Astrocyte (in vitro differentiated cells and primary cell): Measurements from ENCODE around the gene CADM1. TPM values are rescaled to one million over a fixed set of nuclear protein-coding genes. Genes with fewer than 3 reads are reported as not detected.

Experiments
- DNase-seq: peaks from one replicate; pipeline ENCODE4 v3.0.0-alpha.2; 2010; ENCODE audit warnings: low read depth
- FAIRE-seq: peaks from 2 replicates; lab custom pipeline; 2011; peaks lifted over from hg19 to GRCh38; lab: Jason Lieb, UNC
- H2AFZ ChIP-seq: 2 replicates; pipeline ENCODE4 v1.6.0; 2012; ENCODE audit warnings: low read depth, low read length, inconsistent platforms
- H3K27ac ChIP-seq: 2 replicates; pipeline ENCODE4 v1.5.1; 2011; ENCODE audit warnings: low read depth, low read length, inconsistent platforms
- H3K27me3 ChIP-seq: 2 replicates; pipeline ENCODE4 v1.6.0; 2011; ENCODE audit warnings: low read length, inconsistent platforms; ENCODE audit not compliant: insufficient read depth
- H3K36me3 ChIP-seq: 2 replicates; pipeline ENCODE4 v1.5.1; 2011; ENCODE audit warnings: low read length, inconsistent platforms; ENCODE audit not compliant: insufficient read depth
- H3K4me1 ChIP-seq: 2 replicates; pipeline ENCODE4 v1.5.1; 2011; ENCODE audit warnings: low read length, inconsistent platforms; ENCODE audit not compliant: insufficient read depth
- H3K4me2 ChIP-seq: 2 replicates; pipeline ENCODE4 v1.6.0; 2012; ENCODE audit warnings: low read length, inconsistent platforms
- H3K4me3 ChIP-seq: 2 replicates; pipeline ENCODE4 v1.5.1; 2011; ENCODE audit warnings: low read depth, mild to moderate bottlenecking, low read length, inconsistent platforms; ENCODE audit not compliant: insufficient read depth
- H3K79me2 ChIP-seq: 2 replicates; pipeline ENCODE4 v1.6.0; 2012; ENCODE audit warnings: mild to moderate bottlenecking, low read length, inconsistent platforms; ENCODE audit not compliant: insufficient read depth
- H3K9ac ChIP-seq: 2 replicates; pipeline ENCODE4 v1.6.0; 2012; ENCODE audit warnings: mild to moderate bottlenecking, low read length, inconsistent platforms
- H3K9me3 ChIP-seq: 2 replicates; pipeline ENCODE4 v1.5.1; 2012; ENCODE audit warnings: low read depth, mild to moderate bottlenecking, low read length, inconsistent platforms; ENCODE audit not compliant: insufficient read depth
- H4K20me1 ChIP-seq: 2 replicates; pipeline ENCODE4 v1.6.0; 2012; ENCODE audit warnings: low read length, inconsistent platforms; ENCODE audit not compliant: insufficient read depth
- H3K27ac Mint-ChIP-seq: one replicate; pipeline ENCODE4 v1.8.0; 2021; ENCODE audit warnings: mild to moderate bottlenecking, mixed read lengths; ENCODE audit not compliant: unreplicated experiment
- H3K27me3 Mint-ChIP-seq: one replicate; pipeline ENCODE4 v1.8.0; 2021; ENCODE audit warnings: low read depth, mixed read lengths; ENCODE audit not compliant: unreplicated experiment
- H3K36me3 Mint-ChIP-seq: one replicate; pipeline ENCODE4 v1.8.0; 2021; ENCODE audit warnings: low read depth, mixed read lengths; ENCODE audit not compliant: unreplicated experiment
- H3K4me1 Mint-ChIP-seq: one replicate; pipeline ENCODE4 v1.8.0; 2021; ENCODE audit warnings: low read depth, mixed read lengths; ENCODE audit not compliant: unreplicated experiment
- H3K4me3 Mint-ChIP-seq: one replicate; pipeline ENCODE4 v1.8.0; 2021; ENCODE audit warnings: mild to moderate bottlenecking, moderate library complexity, mixed read lengths; ENCODE audit not compliant: unreplicated experiment
- H3K9me3 Mint-ChIP-seq: one replicate; pipeline ENCODE4 v1.8.0; 2021; ENCODE audit warnings: mild to moderate bottlenecking, mixed read lengths; ENCODE audit not compliant: unreplicated experiment
- EZH2 ChIP-seq: IDR thresholded peaks from 2 replicates; pipeline ENCODE4 v1.6.1; 2012; ENCODE audit warnings: mild to moderate bottlenecking, low read length, inconsistent platforms; ENCODE audit not compliant: insufficient read depth
- total RNA-seq: library from RNA; stranded (reverse); gene quantifications from 2 replicates; pipeline ENCODE4 v1.2.1, GENCODE V29; 2021
- TF ChIP-seq, protein P1 (sequence below): IDR thresholded peaks from 2 replicates; pipeline ENCODE4 v1.5.1; 2011; ENCODE audit warnings: low read depth, mild to moderate bottlenecking, inconsistent platforms, low read length, moderate library complexity; ENCODE audit not compliant: insufficient read depth

Gene CADM1
- total RNA-seq, 1 donor from 2014 or later: 414 TPM

DNA sequence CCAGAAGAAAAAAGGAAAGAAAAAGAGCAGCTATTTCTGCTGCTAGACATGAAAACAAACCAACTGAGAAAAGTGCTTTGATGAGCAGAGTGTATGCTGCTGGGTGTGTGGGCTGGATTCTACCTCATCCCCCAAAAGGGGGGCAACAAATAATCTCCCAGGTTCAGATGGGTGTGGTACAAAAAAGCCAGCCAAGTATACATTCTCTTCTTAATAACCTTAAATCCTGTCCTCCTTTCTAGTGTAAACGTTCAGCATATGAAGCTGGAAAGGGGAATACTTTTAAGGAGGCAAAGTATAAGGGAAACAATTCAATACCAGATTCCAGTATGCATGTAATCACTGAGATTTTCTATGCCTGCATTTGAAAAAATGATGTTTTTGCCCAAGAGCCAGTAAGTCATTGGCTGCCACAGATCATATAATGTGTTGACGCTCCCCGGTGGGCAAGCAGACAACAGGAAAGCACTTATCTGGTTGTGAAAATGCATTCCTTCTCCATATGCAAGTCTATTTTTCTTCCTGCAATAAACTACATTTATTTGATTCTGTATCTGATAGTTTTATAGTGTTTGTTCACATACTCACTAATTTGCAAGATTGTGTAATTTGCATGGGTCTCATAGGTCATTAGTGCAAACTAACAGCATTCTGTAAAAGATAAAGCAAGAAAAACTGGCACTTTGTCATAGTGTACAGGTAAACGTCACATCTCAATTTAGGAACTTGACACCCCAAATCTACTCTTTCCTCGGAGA is 201.1 kb downstream of the CADM1 start:
- no peaks in the 10 kb centered on the region for H3K36me3 Mint-ChIP-seq
- FAIRE-seq: no peak
- Histone ChIP-seq H3K4me1 (peaks cover 16% of the 10 kb centered on the region), H3K9ac (no peak overlapping the region), H3K27ac (no peak overlapping the region), H4K20me1 (no peaks in the 10 kb centered on the region), H2AFZ (no peak overlapping the region), H3K79me2 (no peaks in the 10 kb centered on the region), H3K4me3 (no peak overlapping the region), H3K27me3 (no peaks in the 10 kb centered on the region), H3K4me2 (no peak overlapping the region), H3K9me3 (no peaks in the 10 kb centered on the region), H3K36me3 (no peaks in the 10 kb centered on the region)
- H3K4me3 Mint-ChIP-seq: no peak overlapping the region
- H3K27ac Mint-ChIP-seq: no peak overlapping the region
- TF ChIP-seq, protein P1, sequence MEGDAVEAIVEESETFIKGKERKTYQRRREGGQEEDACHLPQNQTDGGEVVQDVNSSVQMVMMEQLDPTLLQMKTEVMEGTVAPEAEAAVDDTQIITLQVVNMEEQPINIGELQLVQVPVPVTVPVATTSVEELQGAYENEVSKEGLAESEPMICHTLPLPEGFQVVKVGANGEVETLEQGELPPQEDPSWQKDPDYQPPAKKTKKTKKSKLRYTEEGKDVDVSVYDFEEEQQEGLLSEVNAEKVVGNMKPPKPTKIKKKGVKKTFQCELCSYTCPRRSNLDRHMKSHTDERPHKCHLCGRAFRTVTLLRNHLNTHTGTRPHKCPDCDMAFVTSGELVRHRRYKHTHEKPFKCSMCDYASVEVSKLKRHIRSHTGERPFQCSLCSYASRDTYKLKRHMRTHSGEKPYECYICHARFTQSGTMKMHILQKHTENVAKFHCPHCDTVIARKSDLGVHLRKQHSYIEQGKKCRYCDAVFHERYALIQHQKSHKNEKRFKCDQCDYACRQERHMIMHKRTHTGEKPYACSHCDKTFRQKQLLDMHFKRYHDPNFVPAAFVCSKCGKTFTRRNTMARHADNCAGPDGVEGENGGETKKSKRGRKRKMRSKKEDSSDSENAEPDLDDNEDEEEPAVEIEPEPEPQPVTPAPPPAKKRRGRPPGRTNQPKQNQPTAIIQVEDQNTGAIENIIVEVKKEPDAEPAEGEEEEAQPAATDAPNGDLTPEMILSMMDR: no peak
- TF ChIP-seq EZH2: no peak
- H3K9me3 Mint-ChIP-seq: no peaks in the 10 kb centered on the region
- peaks cover 46% of the 10 kb centered on the region for H3K4me1 Mint-ChIP-seq
- no peaks in the 10 kb centered on the region for H3K27me3 Mint-ChIP-seq
- no peak for DNase-seq

DNA sequence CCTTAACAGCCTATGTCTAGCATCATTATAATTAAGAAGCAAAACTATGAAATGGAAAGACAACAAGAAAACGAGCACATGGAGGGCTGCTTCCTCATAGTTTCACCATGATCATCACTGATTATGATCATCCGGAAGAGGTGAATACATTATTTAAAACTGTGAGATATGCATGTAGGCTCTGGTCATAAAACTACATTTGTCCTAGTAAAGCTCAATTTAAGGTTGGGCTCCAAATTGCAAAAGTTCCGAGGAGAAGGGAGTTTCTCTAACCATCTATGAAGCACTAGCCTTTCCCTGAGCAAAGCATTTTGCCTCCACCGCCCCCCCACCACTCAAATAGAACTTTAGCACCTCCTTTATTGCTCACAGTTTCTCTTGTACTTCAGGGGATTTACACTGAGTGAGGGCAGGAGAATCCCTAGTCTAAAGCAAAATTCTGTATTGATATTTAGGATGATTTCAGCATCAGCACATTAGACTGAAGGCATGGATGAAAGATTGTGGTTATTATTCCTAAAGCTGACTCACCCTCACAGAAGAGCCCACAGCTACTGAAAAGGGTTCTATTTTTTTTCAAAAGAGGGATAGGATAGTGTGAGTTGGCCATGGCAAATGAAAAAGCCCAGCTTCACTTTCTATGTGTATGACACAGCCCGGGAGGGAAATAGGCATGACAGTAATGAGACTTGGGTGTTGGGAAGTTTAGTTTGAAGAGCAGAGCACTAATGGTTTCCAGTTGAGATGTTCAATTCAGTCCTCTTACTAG is 203.4 kb downstream of the CADM1 start:
- H3K27me3 Mint-ChIP-seq: no peaks in the 10 kb centered on the region
- Histone ChIP-seq H3K36me3 (no peaks in the 10 kb centered on the region), H3K4me1 (peaks cover 16% of the 10 kb centered on the region), H3K4me3 (no peak overlapping the region), H3K79me2 (no peaks in the 10 kb centered on the region), H3K9me3 (no peaks in the 10 kb centered on the region), H3K27me3 (no peaks in the 10 kb centered on the region), H3K27ac (no peak overlapping the region), H4K20me1 (no peaks in the 10 kb centered on the region), H2AFZ (no peak overlapping the region), H3K4me2 (peak overlapping the region; percentile 23), H3K9ac (no peak overlapping the region)
- H3K4me1 Mint-ChIP-seq: peaks cover 48% of the 10 kb centered on the region
- no peak for TF ChIP-seq EZH2
- TF ChIP-seq, protein P1: no peak
- peak; percentile 78 for DNase-seq
- H3K36me3 Mint-ChIP-seq: peaks cover 5% of the 10 kb centered on the region
- peak overlapping the region; percentile 48 for H3K27ac Mint-ChIP-seq
- peaks cover 3% of the 10 kb centered on the region for H3K9me3 Mint-ChIP-seq
- no peak for FAIRE-seq
- H3K4me3 Mint-ChIP-seq: peak overlapping the region; percentile 21
